ENCODE results near the gene POMZP3.
"Not testable (repeated sequence)": the region's sequence is repeated elsewhere in the genome, so short reads cannot be mapped to it uniquely, and the experiment has no call there.

- not testable (repeated sequence) for TF ChIP-seq CTCF, POLR2A (IDR thresholded peaks at IDR 0.05)
Observed at GRCh38 chr7:76575431-76575830, 51.6 kb downstream of the POMZP3 start.

Measured in right lobe of liver (tissue), 4 donors.